H1 (cell line): ENCODE data around the gene TMTC2. TPM values are rescaled to one million over a fixed set of nuclear protein-coding genes. Genes with fewer than 3 reads are reported as not detected.

ENCODE experiments used
- BCL11A ChIP-seq, 2 experiments: IDR thresholded peaks; one replicate each; pipeline ENCODE4 v1.6.1; 2011; ENCODE audit warnings: low read depth in 2 of 2, low read length in 2 of 2, mild to moderate bottlenecking in 2 of 2
- POLR2AphosphoS5 ChIP-seq: IDR thresholded peaks from 2 replicates; pipeline ENCODE4 v1.6.1; 2011; ENCODE audit warnings: low read depth, low read length
- RBBP5 ChIP-seq: IDR thresholded peaks from 2 replicates; pipeline ENCODE4 v1.7.1; 2012; ENCODE audit warnings: low read depth, mild to moderate bottlenecking, inconsistent platforms, low read length, moderate library complexity, borderline replicate concordance
- RFX5 ChIP-seq: IDR thresholded peaks from 2 replicates; pipeline ENCODE4 v1.6.1; 2011; ENCODE audit warnings: low read depth, low read length, improper control_type of control experiment, borderline replicate concordance
- polyA plus RNA-seq, 7 experiments: library from polyadenylated mRNA; depleted of rRNA in 3 of 7; stranded (reverse) in 5 of 7; unstranded in 2 of 7; fragments of >200 nt in 5 of 7; fragments of 200-250 nt in 2 of 7; gene quantifications; 1 replicate in 5 of 7; 2 replicates in 1 of 7; 4 replicates in 1 of 7; pipeline versions ENCODE4 v1.2.1 to v1.2.3, GENCODE V29; 2011 to 2013; ENCODE audit warnings: missing spikeins in 2 of 7, mixed read lengths in 2 of 7
- total RNA-seq: library from RNA; stranded (reverse); fragmentation: NEBNext Ultra II Directional; extraction: Animal tissue kit (Norgen Biotek cat#: 25700); gene quantifications from 2 replicates; pipeline ENCODE4 v1.2.1, GENCODE V29; 2021

The TMTC2 gene
- total and polyA plus RNA-seq, 2 of the 8 experiments (the other 6 are each of a cell fraction or from before 2014, with no cell fraction given), result 2.3 to 3.9 TPM

DNA sequence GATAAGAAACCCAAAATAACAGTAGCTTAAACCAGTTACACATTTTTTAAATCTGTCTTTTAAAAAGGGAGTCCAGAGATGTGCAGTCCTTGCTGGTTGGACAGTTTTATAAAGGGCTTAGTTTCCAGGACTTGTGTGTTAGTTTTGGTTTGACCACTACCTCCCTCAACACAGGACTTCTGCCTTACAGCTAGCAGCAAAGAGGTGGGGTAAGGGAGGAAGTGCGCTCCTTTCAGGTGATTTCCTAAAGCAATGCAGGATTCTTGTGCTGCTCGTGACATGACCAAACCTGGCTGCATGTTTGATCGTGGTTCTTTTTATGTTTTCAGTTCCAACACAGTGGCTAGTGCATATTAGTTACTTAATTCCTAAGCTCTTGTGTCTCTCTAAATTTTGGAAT is 266.2 kb downstream of the TMTC2 start (continued):
- no peak for TF ChIP-seq RFX5
- no peak for TF ChIP-seq BCL11A (IDR thresholded peaks at IDR 0.05; ENCODE audit: low read depth in 2 of 2, low read length in 2 of 2)
- TF ChIP-seq POLR2AphosphoS5, result no peak
- TF ChIP-seq RBBP5, result no peak
